ENCODE results near the gene TCF7L2.

TCF7L2 gene

GRCh38 chr10:113207924-113208323 is 257.9 kb downstream of the TCF7L2 start:
- no peak for TF ChIP-seq CTCF (IDR thresholded peaks at IDR 0.05; ENCODE audit: control insufficient read depth, extremely low read depth, insufficient read depth)
- no peak overlapping the region for H3K4me3 ChIP-seq (ENCODE audit: low read depth, low read length)
- no peak for DNase-seq (ENCODE audit: low read depth)

- no peak overlapping the region for H3K4me3 ChIP-seq (ENCODE audit: low read depth, low read length)
- no peak for TF ChIP-seq CTCF (IDR thresholded peaks at IDR 0.05; ENCODE audit: control insufficient read depth, extremely low read depth, insufficient read depth)
- DNase-seq (ENCODE audit: low read depth) = no peak
These were observed 263.0 kb downstream of the TCF7L2 start for GRCh38 chr10:113213035-113213434.

GRCh38 chr10:113214331-113214730 is 264.3 kb downstream of the TCF7L2 start:
- no peak for TF ChIP-seq CTCF (IDR thresholded peaks at IDR 0.05; ENCODE audit: control insufficient read depth, extremely low read depth, insufficient read depth)
- no peak for DNase-seq (ENCODE audit: low read depth)
- no peak overlapping the region for H3K4me3 ChIP-seq (ENCODE audit: low read depth, low read length)

GRCh38 chr10:113216102-113216501 is 266.1 kb downstream of the TCF7L2 start:
- peak; percentile 64 for TF ChIP-seq CTCF (IDR thresholded peaks at IDR 0.05; ENCODE audit: control insufficient read depth, extremely low read depth, insufficient read depth)
- peak; percentile 1 for DNase-seq (ENCODE audit: low read depth)
- no peak overlapping the region for H3K4me3 ChIP-seq (ENCODE audit: low read depth, low read length)

Measured in LNCaP clone FGC (cell line).